ELF-1 (cell line): ENCODE data around the gene EIF2A.

Source experiments
- DNase-seq: peaks from one replicate; pipeline ENCODE4 v3.0.0-alpha.2; 2016; ENCODE audit warnings: low read depth, low spot score

Gene EIF2A

DNA sequence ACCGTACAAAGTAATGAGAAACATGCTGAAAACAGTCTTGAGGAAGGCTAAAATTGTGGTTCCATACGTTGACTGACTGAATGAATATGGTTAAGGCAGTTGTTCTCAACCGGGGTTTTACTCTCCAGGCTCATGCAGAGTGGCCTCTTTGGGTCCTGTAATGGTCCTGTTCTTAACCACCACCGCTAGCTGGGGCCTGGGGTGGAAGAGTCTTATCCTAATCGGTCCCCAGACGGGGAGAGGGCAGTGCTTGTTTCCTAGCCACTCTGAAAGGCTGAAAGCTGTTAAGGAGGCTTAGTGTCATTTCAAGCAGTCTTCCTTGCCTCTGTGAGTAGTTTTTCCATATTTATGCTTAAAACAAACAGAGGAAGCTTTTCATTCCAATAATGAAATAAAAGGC is 88.5 kb downstream of the EIF2A start:
- DNase-seq = no peak

DNA sequence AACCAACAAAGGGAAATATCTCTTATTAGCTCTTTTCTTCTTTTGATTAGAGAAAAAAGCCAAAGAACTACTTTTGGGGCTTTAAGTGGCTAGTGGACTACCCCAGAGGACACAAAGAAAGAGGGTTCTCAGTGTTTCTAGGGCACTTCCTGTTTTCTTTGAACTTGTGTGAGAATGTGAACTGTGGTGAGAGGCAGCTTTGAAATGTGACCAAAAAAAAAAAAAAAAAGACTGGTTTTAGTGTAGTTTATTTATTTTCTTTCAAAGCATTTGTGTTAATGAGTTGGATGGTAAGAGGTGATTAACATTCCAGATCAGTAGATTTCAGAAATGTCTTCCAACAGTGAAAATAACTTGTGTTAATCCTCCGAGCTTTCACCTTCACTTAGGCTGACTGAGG is 88.9 kb downstream of the EIF2A start:
- no peak for DNase-seq
